Fibroblast of the aortic adventitia (primary cell): ENCODE measurements around the gene UBAC2. TPM values are rescaled to one million over a fixed set of nuclear protein-coding genes. Genes with fewer than 3 reads are reported as not detected.

Source experiments
- DNase-seq: peaks from one replicate; pipeline ENCODE4 v3.0.0-alpha.2; 2010; ENCODE audit warnings: low read depth
- H3K4me3 ChIP-seq: 2 replicates; pipeline ENCODE4 v1.5.1; 2011; ENCODE audit warnings: low read depth, mild to moderate bottlenecking, control low read depth, low read length, moderate library complexity
- total RNA-seq: library from RNA; depleted of rRNA; stranded (reverse); fragments of >200 nt; gene quantifications from 2 replicates; pipeline ENCODE4 v1.2.3, GENCODE V29; 2012; ENCODE audit warnings: low replicate concordance
- TF ChIP-seq, protein P1 (sequence below): IDR thresholded peaks from 2 replicates; pipeline ENCODE4 v1.5.1; 2011; ENCODE audit warnings: mild to moderate bottlenecking, low read length, control low read depth, inconsistent platforms; ENCODE audit not compliant: insufficient read depth

The UBAC2 gene
- total RNA-seq, 1 donor, result 33.8 TPM

DNA sequence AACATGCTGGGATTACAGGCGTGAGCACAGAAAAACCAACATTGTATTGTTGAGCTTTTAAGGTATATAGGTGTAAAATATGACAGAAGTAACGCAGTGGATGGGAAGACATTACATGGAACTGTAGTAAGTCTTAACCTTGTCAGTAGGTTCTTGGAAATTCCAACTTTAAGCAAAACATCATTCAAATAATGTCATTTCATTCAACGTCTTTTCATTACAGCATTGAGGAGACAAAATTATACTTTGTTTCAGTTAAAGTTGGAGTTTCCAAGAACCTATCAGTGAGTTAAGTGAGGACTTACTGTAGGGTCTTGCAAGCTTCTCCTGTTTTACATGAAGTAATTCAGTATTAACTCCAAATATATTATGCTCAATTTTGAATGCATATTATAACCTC is 133.6 kb downstream of the UBAC2 start:
- no peak overlapping the region for H3K4me3 ChIP-seq
- TF ChIP-seq, protein P1, sequence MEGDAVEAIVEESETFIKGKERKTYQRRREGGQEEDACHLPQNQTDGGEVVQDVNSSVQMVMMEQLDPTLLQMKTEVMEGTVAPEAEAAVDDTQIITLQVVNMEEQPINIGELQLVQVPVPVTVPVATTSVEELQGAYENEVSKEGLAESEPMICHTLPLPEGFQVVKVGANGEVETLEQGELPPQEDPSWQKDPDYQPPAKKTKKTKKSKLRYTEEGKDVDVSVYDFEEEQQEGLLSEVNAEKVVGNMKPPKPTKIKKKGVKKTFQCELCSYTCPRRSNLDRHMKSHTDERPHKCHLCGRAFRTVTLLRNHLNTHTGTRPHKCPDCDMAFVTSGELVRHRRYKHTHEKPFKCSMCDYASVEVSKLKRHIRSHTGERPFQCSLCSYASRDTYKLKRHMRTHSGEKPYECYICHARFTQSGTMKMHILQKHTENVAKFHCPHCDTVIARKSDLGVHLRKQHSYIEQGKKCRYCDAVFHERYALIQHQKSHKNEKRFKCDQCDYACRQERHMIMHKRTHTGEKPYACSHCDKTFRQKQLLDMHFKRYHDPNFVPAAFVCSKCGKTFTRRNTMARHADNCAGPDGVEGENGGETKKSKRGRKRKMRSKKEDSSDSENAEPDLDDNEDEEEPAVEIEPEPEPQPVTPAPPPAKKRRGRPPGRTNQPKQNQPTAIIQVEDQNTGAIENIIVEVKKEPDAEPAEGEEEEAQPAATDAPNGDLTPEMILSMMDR, result no peak
- DNase-seq, result no peak

DNA sequence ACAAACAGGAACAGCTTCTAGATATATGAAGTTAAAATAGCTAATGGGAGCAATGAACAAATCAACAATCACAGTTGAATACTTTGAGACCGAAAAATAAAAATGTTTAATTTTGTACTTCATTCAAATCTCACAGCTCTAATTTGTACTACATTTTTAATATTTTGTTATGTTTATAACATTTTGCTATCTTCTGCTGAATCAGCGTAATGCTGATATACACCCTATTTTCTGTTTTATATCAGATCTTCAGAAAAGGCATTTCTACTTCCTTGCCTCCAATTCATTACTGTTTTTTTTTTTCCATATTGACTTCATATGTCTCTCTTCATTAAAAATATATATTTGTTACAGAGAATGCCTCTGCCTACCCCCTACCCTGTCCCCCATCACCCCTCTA is 134.4 kb downstream of the UBAC2 start:
- TF ChIP-seq, protein P1, result no peak
- DNase-seq, result no peak
- no peak overlapping the region for H3K4me3 ChIP-seq

DNA sequence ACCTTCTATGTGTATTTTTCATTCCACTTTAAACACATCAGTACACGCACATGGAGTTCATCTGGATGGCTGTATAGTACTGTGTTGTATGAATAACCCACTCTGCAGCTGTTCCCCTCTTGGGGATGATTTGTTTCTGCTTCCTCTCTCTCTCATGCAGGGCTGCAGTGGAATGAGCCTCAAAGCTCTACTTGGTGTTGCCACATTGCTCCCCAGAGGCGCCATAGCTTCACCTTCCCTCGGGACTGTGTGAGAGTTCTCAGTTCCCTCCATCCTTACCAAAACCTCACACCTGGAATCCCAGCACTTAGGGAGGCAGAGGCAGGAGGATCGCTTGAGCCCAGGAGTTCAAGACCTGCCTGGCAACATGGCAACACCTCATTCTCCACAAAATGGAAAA is 134.9 kb downstream of the UBAC2 start:
- no peak overlapping the region for H3K4me3 ChIP-seq
- DNase-seq, result no peak
- TF ChIP-seq, protein P1, result no peak

DNA sequence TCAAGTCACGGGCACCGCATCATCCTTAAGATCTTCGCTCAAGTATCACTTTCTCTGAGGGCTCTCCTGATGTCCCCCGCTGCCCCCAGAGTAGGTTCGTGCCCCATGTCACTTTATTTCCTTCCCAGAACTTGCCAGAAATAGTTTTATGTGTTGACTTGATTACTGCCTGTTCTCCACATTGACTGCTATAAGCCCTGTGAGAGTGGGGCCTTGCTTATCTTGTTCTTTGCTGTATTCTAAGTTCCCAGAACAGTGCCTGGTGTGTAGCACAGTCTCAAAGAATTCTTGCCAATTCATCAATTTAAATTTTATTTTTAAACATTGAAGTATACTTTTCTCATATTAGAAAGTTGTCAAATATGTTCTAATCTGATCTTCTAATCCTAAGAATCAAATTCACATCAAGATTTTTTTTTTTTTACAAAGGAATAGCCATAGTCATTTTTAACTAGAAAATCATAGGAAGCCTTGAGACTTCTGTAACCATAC is 138.6 kb downstream of the UBAC2 start:
- no peak overlapping the region for H3K4me3 ChIP-seq
- TF ChIP-seq, protein P1, result no peak
- DNase-seq, result no peak

DNA sequence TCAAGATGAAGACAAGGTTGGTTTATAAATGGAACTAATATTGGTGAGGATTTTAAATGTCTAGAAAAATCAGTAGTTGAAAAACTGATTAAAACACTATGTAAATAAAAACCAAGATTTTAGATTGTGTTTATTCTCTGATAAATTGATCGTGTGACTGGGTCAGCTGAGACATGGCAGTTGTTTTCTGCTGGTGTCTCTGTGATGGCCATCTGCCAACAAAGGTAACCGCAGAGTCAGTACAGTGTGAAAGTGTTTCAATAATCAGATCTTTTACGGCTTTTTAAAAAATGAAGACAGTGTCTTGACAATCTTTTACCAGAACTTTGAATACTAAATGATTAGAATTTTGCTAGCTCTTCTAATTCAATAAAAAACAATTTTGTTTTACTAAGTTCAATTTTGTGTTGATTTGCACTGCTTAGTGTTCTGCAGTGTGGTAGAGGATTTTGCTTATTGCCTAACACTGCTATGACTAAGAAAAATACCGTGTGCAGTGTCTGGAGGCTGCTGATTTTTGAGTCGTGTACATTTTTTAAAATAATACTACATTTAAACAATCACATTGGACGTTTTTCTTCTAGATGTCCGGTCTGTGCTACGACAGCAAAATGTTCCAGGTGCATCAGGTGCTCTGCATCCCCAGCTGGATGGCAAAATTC is 139.2 kb downstream of the UBAC2 start:
- TF ChIP-seq, protein P1, result no peak
- peak; percentile 43 for DNase-seq
- no peak overlapping the region for H3K4me3 ChIP-seq

DNA sequence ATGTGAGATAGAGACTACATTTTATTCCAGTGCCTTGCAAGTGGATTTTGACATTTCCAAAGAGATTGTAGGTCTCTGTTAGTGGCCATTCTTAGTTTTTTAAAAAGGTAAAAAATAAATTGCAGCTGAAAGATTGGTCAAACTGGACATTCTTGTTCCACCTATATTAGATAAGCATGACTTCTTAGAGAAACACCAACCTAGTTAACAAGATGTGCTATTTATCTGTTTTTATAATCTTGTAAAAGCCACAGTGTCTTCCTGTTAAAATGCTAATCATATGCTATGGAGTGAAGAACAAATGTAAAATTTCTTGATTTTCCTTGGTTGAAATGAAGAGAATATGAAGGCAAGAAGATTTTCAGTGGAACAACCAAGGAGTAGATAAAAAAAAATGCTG is 140.0 kb downstream of the UBAC2 start:
- no peak for DNase-seq
- no peak overlapping the region for H3K4me3 ChIP-seq
- TF ChIP-seq, protein P1, result no peak
